HEK293 (cell line): ENCODE data around the gene SLC33A1.
"Not testable (repeated sequence)": the region's sequence is repeated elsewhere in the genome, so short reads cannot be mapped to it uniquely, and the experiment has no call there.

Source experiments
- CTCF ChIA-PET: fragments of 350-600 bp; formaldehyde crosslinking; extraction: SDS; loops from one replicate; lab custom pipeline; 2021; ENCODE audit warnings: antibody characterized with exemption; lab: Yijun Ruan, JAX
- POLR2A ChIA-PET: fragments of 300-600 bp; formaldehyde crosslinking; extraction: SDS; loops from one replicate; lab custom pipeline; 2020; ENCODE audit warnings: antibody characterized with exemption, inconsistent platforms; lab: Yijun Ruan, JAX
- H3K27ac ChIP-seq: fragments of 200-500 bp; sonication (Bioruptor generic); 2 replicates; pipeline ENCODE4 v1.5.1; 2014; ENCODE audit warnings: low read depth, low read length, control low read depth, inconsistent platforms; ENCODE audit errors: extremely low read depth
- H3K36me3 ChIP-seq, 2 experiments: fragments of 200-500 bp in 1 of 2; sonication (Bioruptor generic) in 1 of 2; 1 replicate in 1 of 2; 2 replicates in 1 of 2; pipeline ENCODE4 v1.5.1; 2014 to 2017; ENCODE audit warnings: inconsistent platforms in 2 of 2, low read length in 2 of 2; ENCODE audit not compliant: control insufficient read depth in 2 of 2, insufficient read depth in 1 of 2
- H3K4me1 ChIP-seq: fragments of 200-500 bp; sonication (Bioruptor generic); 2 replicates; pipeline ENCODE4 v1.5.1; 2014; ENCODE audit warnings: mild to moderate bottlenecking, low read length, inconsistent platforms; ENCODE audit not compliant: control insufficient read depth, insufficient read depth
- H3K4me3 ChIP-seq: 2 replicates; pipeline ENCODE4 v1.5.1; 2011; ENCODE audit warnings: low read depth, mild to moderate bottlenecking, control low read depth, low read length, moderate library complexity
- H3K9me3 ChIP-seq: fragments of 200-500 bp; sonication (Bioruptor generic); 2 replicates; pipeline ENCODE4 v1.5.1; 2014; ENCODE audit warnings: low read depth, low read length, inconsistent platforms; ENCODE audit not compliant: control insufficient read depth, insufficient read depth
- SCRT1 ChIP-seq: fragments of 450-650 bp; formaldehyde crosslinking; IDR thresholded peaks from 2 replicates; pipeline ENCODE4 v1.5.1; 2016; ENCODE audit warnings: missing biosample characterization, missing genetic modification characterization, borderline replicate concordance
- SCRT2 ChIP-seq: fragments of 450-650 bp; formaldehyde crosslinking; IDR thresholded peaks from 2 replicates; pipeline ENCODE4 v1.5.1; 2016; ENCODE audit warnings: missing biosample characterization, missing genetic modification characterization
- SP2 ChIP-seq: fragments of 450-650 bp; formaldehyde crosslinking; IDR thresholded peaks from 2 replicates; pipeline ENCODE4 v1.5.1; 2016; ENCODE audit warnings: missing biosample characterization, missing genetic modification characterization
- TCF7L2 ChIP-seq: IDR thresholded peaks from 2 replicates; pipeline ENCODE4 v1.6.1; 2011; ENCODE audit warnings: low read depth, mild to moderate bottlenecking, inconsistent platforms, low read length, moderate library complexity, borderline replicate concordance
- ZNF146 ChIP-seq: fragments of 450-650 bp; formaldehyde crosslinking; IDR thresholded peaks from 2 replicates; pipeline ENCODE4 v1.5.1; 2016; ENCODE audit warnings: missing biosample characterization, missing genetic modification characterization
- ZNF175 ChIP-seq: fragments of 450-650 bp; formaldehyde crosslinking; IDR thresholded peaks from 2 replicates; pipeline ENCODE4 v1.5.1; 2016; ENCODE audit warnings: missing biosample characterization, missing genetic modification characterization
- ZNF394 ChIP-seq: fragments of 450-650 bp; formaldehyde crosslinking; IDR thresholded peaks from 2 replicates; pipeline ENCODE4 v1.5.1; 2016; ENCODE audit warnings: missing biosample characterization, missing genetic modification characterization, mild to moderate bottlenecking, moderate library complexity, borderline replicate concordance
- ZNF629 ChIP-seq: fragments of 450-650 bp; formaldehyde crosslinking; IDR thresholded peaks from 2 replicates; pipeline ENCODE4 v1.5.1; 2017; ENCODE audit warnings: missing biosample characterization, missing genetic modification characterization
- ZNF654 ChIP-seq: fragments of 450-650 bp; formaldehyde crosslinking; IDR thresholded peaks from 2 replicates; pipeline ENCODE4 v1.5.1; 2016; ENCODE audit warnings: low read depth, missing biosample characterization, missing genetic modification characterization
- TF ChIP-seq, protein P1 (sequence below): fragments of 450-650 bp; formaldehyde crosslinking; IDR thresholded peaks from 2 replicates; pipeline ENCODE4 v1.5.1; 2016; ENCODE audit warnings: missing biosample characterization, missing genetic modification characterization
- TF ChIP-seq, protein P2 (sequence below): fragments of 450-650 bp; formaldehyde crosslinking; IDR thresholded peaks from 2 replicates; pipeline ENCODE4 v1.5.1; 2016; ENCODE audit warnings: missing biosample characterization, missing genetic modification characterization

Gene SLC33A1

GRCh38 chr3:155862290-155862982, 8.2 kb upstream of the SLC33A1 start:
- peak; percentile 29; the same call in 1 of the 2 replicates for TF ChIP-seq ZNF629 (tag by site-specific recombination)
- peak; percentile 76 for TF ChIP-seq SCRT2 (tag by site-specific recombination)
- TF ChIP-seq, protein P1, sequence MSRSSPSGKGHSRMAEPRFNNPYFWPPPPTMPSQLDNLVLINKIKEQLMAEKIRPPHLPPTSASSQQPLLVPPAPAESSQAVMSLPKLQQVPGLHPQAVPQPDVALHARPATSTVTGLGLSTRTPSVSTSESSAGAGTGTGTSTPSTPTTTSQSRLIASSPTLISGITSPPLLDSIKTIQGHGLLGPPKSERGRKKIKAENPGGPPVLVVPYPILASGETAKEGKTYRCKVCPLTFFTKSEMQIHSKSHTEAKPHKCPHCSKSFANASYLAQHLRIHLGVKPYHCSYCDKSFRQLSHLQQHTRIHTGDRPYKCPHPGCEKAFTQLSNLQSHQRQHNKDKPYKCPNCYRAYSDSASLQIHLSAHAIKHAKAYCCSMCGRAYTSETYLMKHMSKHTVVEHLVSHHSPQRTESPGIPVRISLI (tag by site-specific recombination), result 0 out of 2 replicates have a peak, but pooled peaks have one; percentile 29
- peak; percentile 24; the same call in 1 of the 2 replicates for TF ChIP-seq SP2 (tag by site-specific recombination)
- TF ChIP-seq ZNF394 (tag by site-specific recombination), result 0 out of 2 replicates have a peak, but pooled peaks have one; percentile 23
- peak; percentile 78 for TF ChIP-seq SCRT1 (tag by site-specific recombination)
- H3K27ac ChIP-seq, CTCF ChIA-PET, POLR2A ChIA-PET, H3K9me3 ChIP-seq, H3K4me1 ChIP-seq, H3K36me3 ChIP-seq, H3K4me3 ChIP-seq: not testable (repeated sequence)

DNA sequence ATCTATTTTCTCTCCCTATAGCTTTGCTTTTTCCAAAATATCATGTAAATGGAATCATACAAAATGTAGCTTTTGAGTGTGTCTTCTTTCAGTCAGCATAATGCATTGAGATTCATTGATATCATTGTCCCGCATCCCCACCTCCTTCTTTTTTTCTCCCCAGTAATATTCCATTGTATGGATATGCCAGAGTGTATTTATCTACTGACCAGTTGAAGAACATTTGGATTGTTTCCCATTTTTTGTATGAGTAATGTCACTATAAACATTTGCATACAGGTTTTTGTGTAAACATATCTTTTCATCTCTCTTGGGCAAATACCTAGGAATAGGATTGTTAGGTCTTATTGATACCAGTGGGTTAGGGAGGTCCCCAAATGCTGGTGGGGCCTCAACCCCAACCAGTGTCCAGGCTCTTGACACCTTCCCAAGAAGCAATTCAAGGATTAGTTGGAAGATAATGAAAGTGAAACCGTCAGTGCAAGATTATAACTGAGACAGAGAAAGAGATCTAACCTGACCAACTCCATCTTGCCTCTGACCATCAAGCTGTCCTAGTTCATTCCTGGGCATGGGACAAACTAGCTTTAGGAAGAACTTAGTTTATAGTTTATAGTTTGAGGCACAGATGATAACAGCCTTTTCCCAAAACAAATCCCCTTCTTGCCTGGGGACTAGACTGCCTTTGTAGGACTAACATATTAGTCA, 7.4 kb upstream of the SLC33A1 start:
- POLR2A ChIA-PET, result no interaction called here
- H3K9me3 ChIP-seq, result no peaks in the 10 kb centered on the region
- no peak overlapping the region for H3K4me3 ChIP-seq
- H3K4me1 ChIP-seq, result no peaks in the 10 kb centered on the region
- TF ChIP-seq ZNF146 (peak; percentile 79), TCF7L2 (no peak)
- TF ChIP-seq, protein P2, sequence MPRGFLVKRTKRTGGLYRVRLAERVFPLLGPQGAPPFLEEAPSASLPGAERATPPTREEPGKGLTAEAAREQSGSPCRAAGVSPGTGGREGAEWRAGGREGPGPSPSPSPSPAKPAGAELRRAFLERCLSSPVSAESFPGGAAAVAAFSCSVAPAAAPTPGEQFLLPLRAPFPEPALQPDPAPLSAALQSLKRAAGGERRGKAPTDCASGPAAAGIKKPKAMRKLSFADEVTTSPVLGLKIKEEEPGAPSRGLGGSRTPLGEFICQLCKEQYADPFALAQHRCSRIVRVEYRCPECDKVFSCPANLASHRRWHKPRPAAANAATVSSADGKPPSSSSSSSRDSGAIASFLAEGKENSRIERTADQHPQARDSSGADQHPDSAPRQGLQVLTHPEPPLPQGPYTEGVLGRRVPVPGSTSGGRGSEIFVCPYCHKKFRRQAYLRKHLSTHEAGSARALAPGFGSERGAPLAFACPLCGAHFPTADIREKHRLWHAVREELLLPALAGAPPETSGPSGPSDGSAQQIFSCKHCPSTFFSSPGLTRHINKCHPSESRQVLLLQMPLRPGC (tag by site-specific recombination), result no peak
- TF ChIP-seq, all 188 proteins: peak for 1
- H3K27ac ChIP-seq, result no peak overlapping the region
- CTCF ChIA-PET, result interaction anchor here (0.6 kb wide), 1 partner anchor 135 kb away, joined by 3 read pairs; no protein-coding TSS in a partner anchor
- H3K36me3 ChIP-seq, result no peaks in the 10 kb centered on the region

DNA sequence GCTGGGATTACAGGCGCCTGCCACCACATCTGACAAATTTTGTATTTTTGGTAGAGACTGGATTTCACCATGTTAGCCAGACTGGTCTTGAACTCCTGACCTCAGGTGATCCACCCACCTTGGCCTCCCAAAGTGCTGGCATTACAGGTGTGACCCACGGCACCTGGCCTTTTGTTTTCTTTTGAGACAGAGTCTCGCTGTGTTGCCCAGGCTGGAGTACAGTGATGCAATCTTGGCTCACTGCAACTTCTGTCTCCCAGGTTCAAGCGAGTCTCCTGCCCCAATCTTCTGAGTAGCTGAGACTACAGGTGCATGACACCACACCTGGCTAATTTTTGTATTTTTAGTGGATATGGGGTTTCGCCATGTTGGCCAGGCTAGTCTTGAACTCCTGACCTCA, 6.2 kb upstream of the SLC33A1 start:
- H3K36me3 ChIP-seq, H3K4me3 ChIP-seq, H3K9me3 ChIP-seq, H3K27ac ChIP-seq, H3K4me1 ChIP-seq, POLR2A ChIA-PET, CTCF ChIA-PET: not testable (repeated sequence)

- Histone ChIP-seq H3K9me3 (no peaks in the 10 kb centered on the region), H3K4me1 (no peaks in the 10 kb centered on the region), H3K36me3 (no peaks in the 10 kb centered on the region), H3K27ac (no peak overlapping the region), H3K4me3 (no peak overlapping the region)
- peak; percentile 64 for TF ChIP-seq ZNF654
- no peak for TF ChIP-seq ZNF175 (tag by site-specific recombination)
- CTCF ChIA-PET, result no interaction called here
- POLR2A ChIA-PET, result no interaction called here
Observed at GRCh38 chr3:155859859-155860258, 5.6 kb upstream of the SLC33A1 start.
